HepG2 (cell line): ENCODE measurements around the gene SIRT7. TPM values are rescaled to one million over a fixed set of nuclear protein-coding genes. Genes with fewer than 3 reads are reported as not detected.

Experiments
- FIP1L1 ChIP-seq: fragments of 200-400 bp; formaldehyde crosslinking; IDR thresholded peaks from 2 replicates; pipeline ENCODE4 v1.6.1; 2018; ENCODE audit warnings: low read depth, mild to moderate bottlenecking, low read length, moderate library complexity, borderline replicate concordance; ENCODE audit not compliant: insufficient read depth
- FOXA1 ChIP-seq, 2 experiments: fragments of 450-650 bp in 1 of 2; sonication (generic) in 1 of 2; formaldehyde crosslinking in 1 of 2; IDR thresholded peaks; 2 replicates each; pipeline versions ENCODE4 v1.4.0 to v1.6.1; 2016 to 2020; ENCODE audit warnings: missing genetic modification reagents in 1 of 2
- HMG20A ChIP-seq: IDR thresholded peaks from 2 replicates; pipeline ENCODE4 v1.6.1; 2016; ENCODE audit warnings: borderline replicate concordance
- JUND ChIP-seq: sonication (generic); formaldehyde crosslinking; IDR thresholded peaks from 2 replicates; pipeline ENCODE4 v1.8.0; 2022; ENCODE audit warnings: mild to moderate bottlenecking, missing genetic modification reagents
- NFATC3 ChIP-seq: sonication (generic); formaldehyde crosslinking; IDR thresholded peaks from 2 replicates; pipeline ENCODE4 v1.5.1; 2020; ENCODE audit warnings: mild to moderate bottlenecking, missing genetic modification reagents
- PHB2 ChIP-seq: fragments of 450-650 bp; IDR thresholded peaks from 2 replicates; pipeline ENCODE4 v1.6.1; 2018; ENCODE audit not compliant: partially characterized antibody
- SMAD1 ChIP-seq: sonication (generic); formaldehyde crosslinking; IDR thresholded peaks from 2 replicates; pipeline ENCODE4 v1.4.0; 2020; ENCODE audit warnings: missing genetic modification reagents, low read depth, mild to moderate bottlenecking, borderline replicate concordance
- SP5 ChIP-seq: IDR thresholded peaks from 2 replicates; pipeline ENCODE4 v1.6.1; 2016; ENCODE audit warnings: low read depth, borderline replicate concordance
- ZFP1 ChIP-seq: IDR thresholded peaks from 2 replicates; pipeline ENCODE4 v1.6.1; 2016
- ZNF224 ChIP-seq: sonication (generic); formaldehyde crosslinking; IDR thresholded peaks from 2 replicates; pipeline ENCODE4 v1.5.0; 2020; ENCODE audit warnings: mild to moderate bottlenecking, missing genetic modification reagents
- ZNF878 ChIP-seq: sonication (generic); formaldehyde crosslinking; IDR thresholded peaks from 2 replicates; pipeline ENCODE4 v1.8.1; 2023; ENCODE audit warnings: mild to moderate bottlenecking, missing genetic modification reagents, moderate library complexity
- polyA plus RNA-seq, 8 experiments: library from polyadenylated mRNA; depleted of rRNA in 3 of 8; stranded (reverse) in 7 of 8; unstranded in 1 of 8; fragments of >200 nt; fragmentation: Illumina TruSeq in 4 of 8; extraction: Trizol in 4 of 8; gene quantifications; 2 replicates each; pipeline versions ENCODE4 v1.2.1 to v1.2.3, GENCODE V29; 2011 to 2016; ENCODE audit warnings: low read depth in 4 of 8, missing spikeins in 1 of 8, mixed read lengths in 1 of 8; ENCODE audit not compliant: insufficient read depth in 1 of 8
- total RNA-seq, 5 experiments: library from RNA; depleted of rRNA; stranded (reverse); fragments of >200 nt; fragmentation: Illumina TruSeq; extraction: Trizol; gene quantifications; 2 replicates each; pipeline ENCODE4 v1.2.3, GENCODE V29; 2016; ENCODE audit warnings: low read depth in 1 of 5
- TF ChIP-seq, protein P1 (sequence below): sonication (generic); formaldehyde crosslinking; IDR thresholded peaks from 2 replicates; pipeline ENCODE4 v1.5.0; 2020; ENCODE audit warnings: missing genetic modification reagents
- TF ChIP-seq, protein P2 (sequence below): sonication (generic); formaldehyde crosslinking; IDR thresholded peaks from 2 replicates; pipeline ENCODE4 v1.4.0; 2020; ENCODE audit warnings: missing genetic modification reagents
- TF ChIP-seq, protein P3 (sequence below): sonication (generic); formaldehyde crosslinking; IDR thresholded peaks from 2 replicates; pipeline ENCODE4 v1.8.0; 2023; ENCODE audit warnings: mild to moderate bottlenecking, missing genetic modification reagents
- TF ChIP-seq, protein P4 (sequence below): sonication (generic); formaldehyde crosslinking; IDR thresholded peaks from 2 replicates; pipeline ENCODE4 v1.8.0; 2022; ENCODE audit warnings: missing genetic modification reagents, mild to moderate bottlenecking, moderate library complexity, borderline replicate concordance
- TF ChIP-seq, protein P5 (sequence below): sonication (generic); formaldehyde crosslinking; IDR thresholded peaks from 2 replicates; pipeline ENCODE4 v1.5.1; 2020; ENCODE audit warnings: missing genetic modification reagents, mild to moderate bottlenecking, borderline replicate concordance
- TF ChIP-seq, protein P6 (sequence below): sonication (generic); formaldehyde crosslinking; conservative IDR thresholded peaks from 2 replicates; pipeline ENCODE4 v1.4.0; 2020; ENCODE audit warnings: missing genetic modification reagents

The SIRT7 gene
- total and polyA plus RNA-seq, 2 of the 13 experiments (the other 11 are each of a cell fraction or from before 2014, with no cell fraction given), result 8.3 to 24.8 TPM

DNA sequence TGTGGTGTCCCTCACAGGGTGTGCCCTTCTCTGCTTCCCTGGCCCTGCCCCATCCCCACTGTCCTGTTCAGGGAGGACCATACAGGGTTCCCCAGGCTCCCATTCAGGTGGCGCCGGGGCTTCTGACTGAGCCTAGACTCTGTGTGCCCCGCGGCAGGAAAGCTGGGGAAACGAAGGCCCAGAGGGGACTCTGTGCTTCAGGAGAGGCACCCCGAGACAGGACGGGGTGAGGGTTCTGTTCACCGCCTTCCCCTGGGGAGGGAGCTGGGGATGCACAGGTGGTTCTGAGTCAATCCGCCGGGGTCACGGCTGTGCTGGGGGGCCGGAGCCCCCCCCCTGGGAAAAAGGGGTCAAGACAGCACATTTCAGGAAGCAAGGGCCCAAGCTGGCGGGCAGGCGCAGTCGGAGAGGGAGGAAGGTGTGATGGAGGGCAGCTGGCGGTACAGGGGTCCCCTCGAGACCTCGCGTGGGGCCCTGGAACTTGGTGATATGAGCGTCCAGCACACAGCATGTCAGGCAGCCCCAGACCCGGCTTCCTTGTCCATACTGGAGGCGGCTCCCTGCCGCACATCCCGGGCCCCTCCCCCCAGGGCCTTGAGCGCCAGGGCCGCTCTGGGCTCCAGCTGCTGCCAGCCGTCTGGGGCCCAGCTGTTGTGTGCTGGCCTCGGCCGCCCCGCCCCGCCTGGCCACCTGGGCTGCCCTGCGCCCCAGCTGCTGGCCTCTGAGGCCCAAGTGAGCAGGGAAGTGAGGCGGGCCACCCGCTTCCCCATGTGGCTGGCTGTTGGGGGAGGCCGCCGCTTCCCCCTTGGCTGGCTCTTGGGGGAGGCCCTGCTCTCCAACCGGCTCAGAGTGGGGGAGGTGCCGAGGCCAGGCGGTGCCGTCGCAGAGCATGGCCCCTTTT, 48.6 kb upstream of the SIRT7 start (continued):
- TF ChIP-seq, protein P1, sequence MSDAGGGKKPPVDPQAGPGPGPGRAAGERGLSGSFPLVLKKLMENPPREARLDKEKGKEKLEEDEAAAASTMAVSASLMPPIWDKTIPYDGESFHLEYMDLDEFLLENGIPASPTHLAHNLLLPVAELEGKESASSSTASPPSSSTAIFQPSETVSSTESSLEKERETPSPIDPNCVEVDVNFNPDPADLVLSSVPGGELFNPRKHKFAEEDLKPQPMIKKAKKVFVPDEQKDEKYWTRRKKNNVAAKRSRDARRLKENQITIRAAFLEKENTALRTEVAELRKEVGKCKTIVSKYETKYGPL (CRISPR knock-in tag), result no peak
- TF ChIP-seq NFATC3, result 0 out of 2 replicates have a peak, but pooled peaks have one; percentile 81
- TF ChIP-seq FIP1L1, result 0 out of 2 replicates have a peak, but pooled peaks have one; percentile 31
- TF ChIP-seq, protein P2, sequence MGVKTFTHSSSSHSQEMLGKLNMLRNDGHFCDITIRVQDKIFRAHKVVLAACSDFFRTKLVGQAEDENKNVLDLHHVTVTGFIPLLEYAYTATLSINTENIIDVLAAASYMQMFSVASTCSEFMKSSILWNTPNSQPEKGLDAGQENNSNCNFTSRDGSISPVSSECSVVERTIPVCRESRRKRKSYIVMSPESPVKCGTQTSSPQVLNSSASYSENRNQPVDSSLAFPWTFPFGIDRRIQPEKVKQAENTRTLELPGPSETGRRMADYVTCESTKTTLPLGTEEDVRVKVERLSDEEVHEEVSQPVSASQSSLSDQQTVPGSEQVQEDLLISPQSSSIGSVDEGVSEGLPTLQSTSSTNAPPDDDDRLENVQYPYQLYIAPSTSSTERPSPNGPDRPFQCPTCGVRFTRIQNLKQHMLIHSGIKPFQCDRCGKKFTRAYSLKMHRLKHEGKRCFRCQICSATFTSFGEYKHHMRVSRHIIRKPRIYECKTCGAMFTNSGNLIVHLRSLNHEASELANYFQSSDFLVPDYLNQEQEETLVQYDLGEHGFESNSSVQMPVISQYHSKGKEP (CRISPR knock-in tag), result peak; percentile 73; the same call in 1 of the 2 replicates
- peak; percentile 76; the same call in 1 of the 2 replicates for TF ChIP-seq ZFP1 (CRISPR knock-in tag)
- TF ChIP-seq, protein P3, sequence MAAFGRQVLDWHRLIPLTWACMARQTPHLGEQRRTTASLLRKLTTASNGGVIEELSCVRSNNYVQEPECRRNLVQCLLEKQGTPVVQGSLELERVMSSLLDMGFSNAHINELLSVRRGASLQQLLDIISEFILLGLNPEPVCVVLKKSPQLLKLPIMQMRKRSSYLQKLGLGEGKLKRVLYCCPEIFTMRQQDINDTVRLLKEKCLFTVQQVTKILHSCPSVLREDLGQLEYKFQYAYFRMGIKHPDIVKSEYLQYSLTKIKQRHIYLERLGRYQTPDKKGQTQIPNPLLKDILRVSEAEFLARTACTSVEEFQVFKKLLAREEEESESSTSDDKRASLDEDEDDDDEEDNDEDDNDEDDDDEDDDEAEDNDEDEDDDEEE (CRISPR knock-in tag), result 0 out of 2 replicates have a peak, but pooled peaks have one; percentile 78
- TF ChIP-seq PHB2, result no peak
- TF ChIP-seq FOXA1 (IDR thresholded peaks at IDR 0.05), result no peak
- peak; percentile 78 for TF ChIP-seq FOXA1 (CRISPR knock-in tag; IDR thresholded peaks at IDR 0.05)
- TF ChIP-seq, protein P4, sequence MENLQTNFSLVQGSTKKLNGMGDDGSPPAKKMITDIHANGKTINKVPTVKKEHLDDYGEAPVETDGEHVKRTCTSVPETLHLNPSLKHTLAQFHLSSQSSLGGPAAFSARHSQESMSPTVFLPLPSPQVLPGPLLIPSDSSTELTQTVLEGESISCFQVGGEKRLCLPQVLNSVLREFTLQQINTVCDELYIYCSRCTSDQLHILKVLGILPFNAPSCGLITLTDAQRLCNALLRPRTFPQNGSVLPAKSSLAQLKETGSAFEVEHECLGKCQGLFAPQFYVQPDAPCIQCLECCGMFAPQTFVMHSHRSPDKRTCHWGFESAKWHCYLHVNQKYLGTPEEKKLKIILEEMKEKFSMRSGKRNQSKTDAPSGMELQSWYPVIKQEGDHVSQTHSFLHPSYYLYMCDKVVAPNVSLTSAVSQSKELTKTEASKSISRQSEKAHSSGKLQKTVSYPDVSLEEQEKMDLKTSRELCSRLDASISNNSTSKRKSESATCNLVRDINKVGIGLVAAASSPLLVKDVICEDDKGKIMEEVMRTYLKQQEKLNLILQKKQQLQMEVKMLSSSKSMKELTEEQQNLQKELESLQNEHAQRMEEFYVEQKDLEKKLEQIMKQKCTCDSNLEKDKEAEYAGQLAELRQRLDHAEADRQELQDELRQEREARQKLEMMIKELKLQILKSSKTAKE (CRISPR knock-in tag), result peak; percentile 98
- peak; percentile 54; the same call in 1 of the 2 replicates for TF ChIP-seq ZNF224 (CRISPR knock-in tag)
- TF ChIP-seq SMAD1 (CRISPR knock-in tag), result peak; percentile 66; the same call in 1 of the 2 replicates
- peak; percentile 69 for TF ChIP-seq HMG20A (CRISPR knock-in tag)
- TF ChIP-seq JUND (CRISPR knock-in tag), result peak; percentile 73; the same call in 1 of the 2 replicates
- peak; percentile 55; the same call in 1 of the 2 replicates for TF ChIP-seq ZNF878 (CRISPR knock-in tag)
- TF ChIP-seq, protein P5, sequence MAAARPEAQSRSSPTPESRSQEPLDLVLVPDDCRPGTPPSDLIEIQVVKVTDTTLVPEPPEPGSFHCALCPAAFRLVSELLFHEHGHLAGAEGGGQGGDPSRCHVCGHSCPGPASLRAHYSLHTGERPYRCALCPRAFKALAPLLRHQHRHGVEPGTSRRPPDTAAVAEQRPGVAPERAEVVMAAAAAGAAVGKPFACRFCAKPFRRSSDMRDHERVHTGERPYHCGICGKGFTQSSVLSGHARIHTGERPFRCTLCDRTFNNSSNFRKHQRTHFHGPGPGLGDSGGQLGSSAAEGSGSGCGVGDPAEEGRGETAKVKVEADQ (CRISPR knock-in tag), result peak; percentile 58; the same call in 1 of the 2 replicates
- peak; percentile 99 for TF ChIP-seq SP5 (CRISPR knock-in tag)
- TF ChIP-seq, protein P6, sequence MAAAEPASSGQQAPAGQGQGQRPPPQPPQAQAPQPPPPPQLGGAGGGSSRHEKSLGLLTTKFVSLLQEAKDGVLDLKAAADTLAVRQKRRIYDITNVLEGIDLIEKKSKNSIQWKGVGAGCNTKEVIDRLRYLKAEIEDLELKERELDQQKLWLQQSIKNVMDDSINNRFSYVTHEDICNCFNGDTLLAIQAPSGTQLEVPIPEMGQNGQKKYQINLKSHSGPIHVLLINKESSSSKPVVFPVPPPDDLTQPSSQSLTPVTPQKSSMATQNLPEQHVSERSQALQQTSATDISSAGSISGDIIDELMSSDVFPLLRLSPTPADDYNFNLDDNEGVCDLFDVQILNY (CRISPR knock-in tag), result peak; percentile 62; the same call in 1 of the 2 replicates
